SK-N-SH treated with all-trans-retinoic acid at 6 μM for 48 hours (cell line): ENCODE results near the gene AUNIP.

Experiments
- ATAC-seq: fragments of 200-7000 bp; cut with Tn5 transposase; 3 replicates; pipeline ENCODE4 v1.9.1; 2020; ENCODE audit warnings: mild to moderate bottlenecking, moderate library complexity
- ARNTL ChIP-seq: fragments of 450-650 bp; formaldehyde crosslinking; IDR thresholded peaks from 2 replicates; pipeline ENCODE4 v1.5.0; 2020; ENCODE audit warnings: low read depth, mild to moderate bottlenecking, moderate library complexity, borderline replicate concordance
- BACH2 ChIP-seq: fragments of 250-450 bp; sonication (Bioruptor Pico); IDR thresholded peaks from 2 replicates; pipeline ENCODE4 v1.9.0; 2021; ENCODE audit warnings: mild to moderate bottlenecking, borderline replicate concordance
- CREB5 ChIP-seq: fragments of 250-450 bp; sonication (Bioruptor Pico); IDR thresholded peaks from 2 replicates; pipeline ENCODE4 v1.5.1; 2020; ENCODE audit warnings: low read depth, mild to moderate bottlenecking, moderate library complexity
- CSDC2 ChIP-seq: fragments of 250-450 bp; sonication (Bioruptor Pico); IDR thresholded peaks from 2 replicates; pipeline ENCODE4 v1.5.0; 2020; ENCODE audit warnings: mild to moderate bottlenecking, moderate library complexity
- CSRNP3 ChIP-seq: fragments of 250-450 bp; sonication (Bioruptor Pico); IDR thresholded peaks from 2 replicates; pipeline ENCODE4 v1.5.1; 2021; ENCODE audit warnings: mild to moderate bottlenecking, moderate library complexity
- GLIS3 ChIP-seq: fragments of 250-450 bp; sonication (Bioruptor Pico); IDR thresholded peaks from 2 replicates; pipeline ENCODE4 v1.5.0; 2020; ENCODE audit warnings: mild to moderate bottlenecking, moderate library complexity
- ISL1 ChIP-seq: fragments of 250-450 bp; sonication (Bioruptor Pico); IDR thresholded peaks from 2 replicates; pipeline ENCODE4 v2.1.2; 2022; ENCODE audit warnings: mild to moderate bottlenecking, moderate library complexity
- OSR1 ChIP-seq: fragments of 250-450 bp; sonication (Bioruptor Pico); IDR thresholded peaks from 2 replicates; pipeline ENCODE4 v1.8.0; 2022; ENCODE audit warnings: moderate library complexity, mild to moderate bottlenecking, inconsistent platforms
- POU6F1 ChIP-seq: fragments of 250-450 bp; sonication (Bioruptor Pico); IDR thresholded peaks from 2 replicates; pipeline ENCODE4 v1.8.0; 2021; ENCODE audit warnings: low read depth, mild to moderate bottlenecking, moderate library complexity, borderline replicate concordance
- PPARA ChIP-seq: fragments of 250-450 bp; sonication (Bioruptor Pico); IDR thresholded peaks from 2 replicates; pipeline ENCODE4 v1.5.0; 2020; ENCODE audit warnings: mild to moderate bottlenecking, borderline replicate concordance
- RARB ChIP-seq: fragments of 250-450 bp; sonication (Bioruptor Pico); IDR thresholded peaks from 2 replicates; pipeline ENCODE4 v1.8.0; 2021; ENCODE audit warnings: mild to moderate bottlenecking, moderate library complexity
- SNAI2 ChIP-seq: fragments of 250-450 bp; sonication (Bioruptor Pico); IDR thresholded peaks from 2 replicates; pipeline ENCODE4 v1.5.0; 2020; ENCODE audit warnings: mild to moderate bottlenecking, moderate library complexity
- TCF4 ChIP-seq: fragments of 250-450 bp; sonication (Bioruptor Pico); IDR thresholded peaks from 2 replicates; pipeline ENCODE4 v1.8.0; 2021; ENCODE audit warnings: mild to moderate bottlenecking, moderate library complexity, borderline replicate concordance
- TOX ChIP-seq: fragments of 250-450 bp; sonication (Bioruptor Pico); IDR thresholded peaks from 2 replicates; pipeline ENCODE4 v1.8.0; 2021; ENCODE audit warnings: mild to moderate bottlenecking, moderate library complexity, borderline replicate concordance
- ZFP30 ChIP-seq: fragments of 450-650 bp; formaldehyde crosslinking; IDR thresholded peaks from 2 replicates; pipeline ENCODE4 v1.5.0; 2022; ENCODE audit warnings: mild to moderate bottlenecking, moderate library complexity
- ZNF70 ChIP-seq: fragments of 450-650 bp; formaldehyde crosslinking; IDR thresholded peaks from 2 replicates; pipeline ENCODE4 v1.5.0; 2020; ENCODE audit warnings: mild to moderate bottlenecking, moderate library complexity
- ZNF8 ChIP-seq: fragments of 450-650 bp; formaldehyde crosslinking; IDR thresholded peaks from 2 replicates; pipeline ENCODE4 v1.5.0; 2020; ENCODE audit warnings: mild to moderate bottlenecking, moderate library complexity
- TF ChIP-seq, protein P1 (sequence below): fragments of 250-450 bp; sonication (Bioruptor Pico); IDR thresholded peaks from 2 replicates; pipeline ENCODE4 v1.5.0; 2020; ENCODE audit warnings: mild to moderate bottlenecking, moderate library complexity
- TF ChIP-seq, protein P2 (sequence below): fragments of 250-450 bp; sonication (Bioruptor Pico); IDR thresholded peaks from 2 replicates; pipeline ENCODE4 v1.8.0; 2020; ENCODE audit warnings: mild to moderate bottlenecking, moderate library complexity, borderline replicate concordance

The AUNIP gene

DNA sequence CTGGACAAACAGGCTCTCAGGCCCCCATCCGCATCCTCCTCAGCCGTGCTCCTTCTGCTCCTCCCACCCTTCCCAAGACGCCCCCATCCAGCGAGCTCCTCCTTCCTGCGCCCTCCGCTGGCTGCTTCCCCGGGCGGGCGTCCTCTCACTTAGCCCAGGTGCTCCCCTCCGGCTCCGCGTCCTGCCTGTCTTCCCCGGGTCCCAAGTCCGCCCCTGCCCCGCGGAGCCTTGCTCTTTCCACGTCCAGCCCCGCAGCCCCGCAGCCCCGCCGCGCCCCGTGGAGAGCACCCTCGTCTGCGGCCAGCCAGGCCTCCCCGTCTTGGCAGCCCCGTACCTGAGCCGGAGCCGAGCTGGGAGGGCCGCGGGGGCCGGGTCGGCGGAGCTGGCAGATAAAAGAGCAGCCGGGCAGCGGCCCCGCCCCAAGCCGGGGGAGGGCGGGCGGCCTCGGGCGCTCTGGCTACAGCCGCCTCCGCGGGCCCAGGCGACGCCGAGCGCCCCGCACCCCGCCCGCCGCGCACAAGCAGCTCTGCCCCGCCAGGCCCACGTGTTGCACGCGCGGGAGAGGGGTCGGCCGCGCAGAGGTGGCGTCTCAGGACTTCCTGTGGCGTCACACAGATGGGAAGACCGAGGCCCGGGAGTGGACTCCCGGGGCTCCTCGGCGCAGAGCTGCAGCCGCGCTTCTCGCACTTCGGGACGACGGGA lies 16.0 kb upstream of the AUNIP start, which contains the start of gene PAQR7:
TSS of gene PAQR7 (minus strand) at position 555 of the 702 bp plus-strand sequence. CDS start 11,869 bp downstream, outside the sequence.
- TF ChIP-seq ZNF8 (CRISPR knock-in tag), result no peak
- TF ChIP-seq, protein P1, sequence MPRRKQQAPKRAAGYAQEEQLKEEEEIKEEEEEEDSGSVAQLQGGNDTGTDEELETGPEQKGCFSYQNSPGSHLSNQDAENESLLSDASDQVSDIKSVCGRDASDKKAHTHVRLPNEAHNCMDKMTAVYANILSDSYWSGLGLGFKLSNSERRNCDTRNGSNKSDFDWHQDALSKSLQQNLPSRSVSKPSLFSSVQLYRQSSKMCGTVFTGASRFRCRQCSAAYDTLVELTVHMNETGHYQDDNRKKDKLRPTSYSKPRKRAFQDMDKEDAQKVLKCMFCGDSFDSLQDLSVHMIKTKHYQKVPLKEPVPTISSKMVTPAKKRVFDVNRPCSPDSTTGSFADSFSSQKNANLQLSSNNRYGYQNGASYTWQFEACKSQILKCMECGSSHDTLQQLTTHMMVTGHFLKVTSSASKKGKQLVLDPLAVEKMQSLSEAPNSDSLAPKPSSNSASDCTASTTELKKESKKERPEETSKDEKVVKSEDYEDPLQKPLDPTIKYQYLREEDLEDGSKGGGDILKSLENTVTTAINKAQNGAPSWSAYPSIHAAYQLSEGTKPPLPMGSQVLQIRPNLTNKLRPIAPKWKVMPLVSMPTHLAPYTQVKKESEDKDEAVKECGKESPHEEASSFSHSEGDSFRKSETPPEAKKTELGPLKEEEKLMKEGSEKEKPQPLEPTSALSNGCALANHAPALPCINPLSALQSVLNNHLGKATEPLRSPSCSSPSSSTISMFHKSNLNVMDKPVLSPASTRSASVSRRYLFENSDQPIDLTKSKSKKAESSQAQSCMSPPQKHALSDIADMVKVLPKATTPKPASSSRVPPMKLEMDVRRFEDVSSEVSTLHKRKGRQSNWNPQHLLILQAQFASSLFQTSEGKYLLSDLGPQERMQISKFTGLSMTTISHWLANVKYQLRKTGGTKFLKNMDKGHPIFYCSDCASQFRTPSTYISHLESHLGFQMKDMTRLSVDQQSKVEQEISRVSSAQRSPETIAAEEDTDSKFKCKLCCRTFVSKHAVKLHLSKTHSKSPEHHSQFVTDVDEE (CRISPR knock-in tag), result 0 out of 2 replicates have a peak, but pooled peaks have one; percentile 18
- peak; percentile 87 for ATAC-seq

DNA sequence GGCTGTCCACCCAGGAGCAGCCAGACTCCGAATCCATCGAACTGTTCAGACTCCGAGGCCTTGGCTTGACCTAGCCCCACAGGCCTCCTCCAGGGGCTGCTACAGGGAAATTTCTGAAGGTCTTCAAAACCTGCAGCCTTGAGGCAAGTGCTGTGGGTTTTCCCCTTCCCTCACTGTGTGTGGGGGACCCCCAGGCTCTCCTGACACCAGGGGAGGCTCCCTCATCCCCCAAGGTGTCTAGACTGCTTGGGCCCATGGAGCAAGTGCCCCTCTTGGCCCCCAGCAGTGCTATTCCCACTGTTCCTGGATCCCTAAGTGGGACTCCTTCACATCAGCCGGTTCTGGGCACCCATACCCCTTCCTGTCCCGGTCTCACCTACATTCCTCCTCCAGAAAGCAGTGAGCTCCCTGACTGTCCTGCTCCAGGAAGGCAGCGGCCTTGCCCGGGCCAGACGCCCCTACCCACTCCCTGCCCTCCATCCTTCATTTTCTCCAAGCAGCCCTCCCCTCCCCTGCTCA lies 15.4 kb upstream of the AUNIP start:
- peak; percentile 56 for ATAC-seq
- TF ChIP-seq PPARA (CRISPR knock-in tag) (no peak), ISL1 (CRISPR knock-in tag) (no peak), CSDC2 (CRISPR knock-in tag) (no peak), TOX (CRISPR knock-in tag) (no peak), ARNTL (CRISPR knock-in tag) (no peak), BACH2 (no peak), OSR1 (CRISPR knock-in tag) (no peak), ZFP30 (CRISPR knock-in tag) (no peak), TCF4 (CRISPR knock-in tag) (no peak), CSRNP3 (CRISPR knock-in tag) (no peak), GLIS3 (CRISPR knock-in tag) (no peak)

GRCh38 chr1:25874209-25874608 lies 15.0 kb upstream of the AUNIP start:
- TF ChIP-seq ARNTL (CRISPR knock-in tag), result no peak
- TF ChIP-seq PPARA (CRISPR knock-in tag), result no peak
- TF ChIP-seq, protein P2, sequence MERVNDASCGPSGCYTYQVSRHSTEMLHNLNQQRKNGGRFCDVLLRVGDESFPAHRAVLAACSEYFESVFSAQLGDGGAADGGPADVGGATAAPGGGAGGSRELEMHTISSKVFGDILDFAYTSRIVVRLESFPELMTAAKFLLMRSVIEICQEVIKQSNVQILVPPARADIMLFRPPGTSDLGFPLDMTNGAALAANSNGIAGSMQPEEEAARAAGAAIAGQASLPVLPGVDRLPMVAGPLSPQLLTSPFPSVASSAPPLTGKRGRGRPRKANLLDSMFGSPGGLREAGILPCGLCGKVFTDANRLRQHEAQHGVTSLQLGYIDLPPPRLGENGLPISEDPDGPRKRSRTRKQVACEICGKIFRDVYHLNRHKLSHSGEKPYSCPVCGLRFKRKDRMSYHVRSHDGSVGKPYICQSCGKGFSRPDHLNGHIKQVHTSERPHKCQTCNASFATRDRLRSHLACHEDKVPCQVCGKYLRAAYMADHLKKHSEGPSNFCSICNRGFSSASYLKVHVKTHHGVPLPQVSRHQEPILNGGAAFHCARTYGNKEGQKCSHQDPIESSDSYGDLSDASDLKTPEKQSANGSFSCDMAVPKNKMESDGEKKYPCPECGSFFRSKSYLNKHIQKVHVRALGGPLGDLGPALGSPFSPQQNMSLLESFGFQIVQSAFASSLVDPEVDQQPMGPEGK, result no peak
- no peak for ATAC-seq

DNA sequence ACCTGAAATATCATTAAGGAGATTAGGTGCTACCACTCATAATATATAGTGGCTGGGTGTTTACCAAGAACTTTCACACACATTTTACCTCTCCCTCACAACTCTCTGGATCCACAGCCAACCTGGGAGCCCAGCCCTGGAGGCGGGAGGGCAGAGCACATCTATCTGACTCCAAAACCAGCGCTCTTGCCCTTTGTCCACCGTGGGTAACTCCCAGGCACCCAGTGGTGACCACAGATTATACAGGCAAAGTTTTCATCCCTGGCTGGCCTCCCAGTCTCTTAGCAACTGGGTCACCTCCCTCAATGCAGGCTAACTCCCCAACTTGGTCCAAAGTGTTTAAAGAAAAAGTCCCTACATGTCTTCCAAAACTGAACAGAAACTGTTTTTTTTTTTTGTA lies 13.9 kb upstream of the AUNIP start:
- TF ChIP-seq BACH2 (no peak), POU6F1 (CRISPR knock-in tag) (no peak), ZNF70 (CRISPR knock-in tag) (no peak), RARB (CRISPR knock-in tag) (no peak), CSRNP3 (CRISPR knock-in tag) (no peak), ZFP30 (CRISPR knock-in tag) (no peak), CSDC2 (CRISPR knock-in tag) (no peak), GLIS3 (CRISPR knock-in tag) (no peak), PPARA (CRISPR knock-in tag) (no peak), OSR1 (CRISPR knock-in tag) (no peak), CREB5 (no peak), SNAI2 (no peak)
- TF ChIP-seq, protein P1 (CRISPR knock-in tag), result no peak
- no peak for ATAC-seq
